Natural killer cell (primary cell): Measurements from ENCODE around the gene MOB2. TPM values are rescaled to one million over a fixed set of nuclear protein-coding genes. Genes with fewer than 3 reads are reported as not detected.

Experiments used
- ATAC-seq, 3 donors: fragments of 150-1000 bp in 2 of 3; fragments of 200-7000 bp in 1 of 3; cut with Tn5 transposase; 1 replicate in 1 of 3; 2 replicates in 2 of 3; pipeline ENCODE4 v1.10.0; 2021; ENCODE audit warnings: mild to moderate bottlenecking in 2 of 3, moderate library complexity in 2 of 3
- DNase-seq, 2 donors: peaks; one replicate each; pipeline versions ENCODE4 v3.0.0 to v3.0.0-alpha.2; 2013 to 2021; ENCODE audit warnings: mixed read lengths in 1 of 2
- H3K27ac ChIP-seq: one replicate; pipeline ENCODE4 v1.5.1; 2013; ENCODE audit warnings: mild to moderate bottlenecking, low read length
- H3K27me3 ChIP-seq: one replicate; pipeline ENCODE4 v1.6.1; 2013; ENCODE audit warnings: low read length; ENCODE audit not compliant: control insufficient read depth, insufficient read depth
- H3K36me3 ChIP-seq: one replicate; pipeline ENCODE4 v1.6.1; 2013; ENCODE audit warnings: low read length; ENCODE audit not compliant: control insufficient read depth, insufficient read depth
- H3K4me1 ChIP-seq: one replicate; pipeline ENCODE4 v1.6.1; 2013; ENCODE audit warnings: low read length; ENCODE audit not compliant: control insufficient read depth, insufficient read depth
- H3K4me3 ChIP-seq: one replicate; pipeline ENCODE4 v1.5.1; 2013; ENCODE audit warnings: low read length
- H3K9me3 ChIP-seq: one replicate; pipeline ENCODE4 v1.6.1; 2013; ENCODE audit warnings: low read length; ENCODE audit not compliant: control insufficient read depth, insufficient read depth
- H3K27ac Mint-ChIP-seq, 2 donors: one replicate each; pipeline ENCODE4 v1.8.0; 2022; ENCODE audit warnings: mild to moderate bottlenecking in 2 of 2, mixed read lengths in 2 of 2, moderate library complexity in 1 of 2
- H3K27me3 Mint-ChIP-seq, 2 donors: one replicate each; pipeline ENCODE4 v1.8.0; 2022; ENCODE audit warnings: low read depth in 2 of 2, mixed read lengths in 2 of 2
- H3K36me3 Mint-ChIP-seq: one replicate; pipeline ENCODE4 v1.8.0; 2022; ENCODE audit warnings: mixed read lengths
- H3K4me1 Mint-ChIP-seq, 2 donors: one replicate each; pipeline ENCODE4 v1.8.0; 2022; ENCODE audit warnings: mixed read lengths in 2 of 2
- H3K4me3 Mint-ChIP-seq: one replicate; pipeline ENCODE4 v1.8.0; 2022; ENCODE audit warnings: mild to moderate bottlenecking, moderate library complexity, mixed read lengths
- H3K9me3 Mint-ChIP-seq, 2 donors: one replicate each; pipeline ENCODE4 v1.8.0; 2022; ENCODE audit warnings: mixed read lengths in 2 of 2
- CTCF ChIP-seq: fragments of 200-600 bp; IDR thresholded peaks from one replicate; pipeline ENCODE4 v1.8.0; 2022; ENCODE audit warnings: antibody characterized with exemption
- WGBS: methylation state at CpG from one replicate; pipeline ENCODE4 v1.1.7; 2013; ENCODE audit warnings: missing lambda C conversion rate; ENCODE audit not compliant: insufficient coverage; 5-methylcytosine and 5-hydroxymethylcytosine counted together
- intact Hi-C: fragments of 100-400 bp; cut with micrococcal nuclease; formaldehyde crosslinking; loops from one replicate; pipeline ENCODE4 v1.14.2; 2022
- total RNA-seq, 4 donors: library from RNA; stranded (reverse); fragments of 120-200 nt in 1 of 4; gene quantifications; one replicate each; pipeline versions ENCODE4 v1.2.3 to v1.2.4, GENCODE V29; 2013 to 2022

Gene MOB2
- total RNA-seq, 3 donors from 2014 or later (not counting 1 experiment from before 2014, with no cell fraction given), result 61.9 to 79.6 (median 78.5) TPM

DNA sequence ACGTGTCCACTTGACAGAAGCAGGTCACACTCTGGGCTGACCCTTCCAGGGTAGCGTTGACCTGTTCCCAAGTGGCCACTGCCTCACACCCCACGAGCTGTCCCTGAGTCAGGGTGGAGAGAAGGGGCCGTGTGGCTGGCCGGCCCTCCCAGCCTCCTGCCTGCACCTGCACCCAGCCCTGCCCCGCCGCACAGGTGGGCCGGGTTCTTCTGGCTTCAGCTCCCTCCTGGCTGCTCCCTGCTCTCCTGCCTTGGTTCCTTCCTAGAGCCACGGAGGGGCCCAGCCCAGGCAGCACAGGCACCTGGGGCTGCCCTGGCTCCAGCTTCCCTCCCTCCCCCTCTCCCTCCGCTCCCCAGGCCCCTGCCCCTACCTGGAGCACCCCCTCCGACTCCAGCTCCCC lies 42.3 kb downstream of the MOB2 start:
- Mint-ChIP-seq H3K27ac (no peak overlapping the region), H3K4me1 (no peaks in the 10 kb centered on the region), H3K36me3 (no peaks in the 10 kb centered on the region), H3K9me3 (no peaks in the 10 kb centered on the region), H3K4me3 (no peak overlapping the region), H3K27me3 (no peaks in the 10 kb centered on the region)
- ATAC-seq (no peak), DNase-seq (no peak)
- 85% methylated on average over 9 of the region's 11 CpGs for WGBS
- H3K4me3 ChIP-seq, result no peak overlapping the region
- no peaks in the 10 kb centered on the region for H3K36me3 ChIP-seq
- no peaks in the 10 kb centered on the region for H3K27me3 ChIP-seq
- no peak for TF ChIP-seq CTCF
- H3K9me3 ChIP-seq, result no peaks in the 10 kb centered on the region
- H3K27ac ChIP-seq, result no peak overlapping the region
- H3K4me1 ChIP-seq, result no peaks in the 10 kb centered on the region
- intact Hi-C loops, result no loop called here

- intact Hi-C loops, result no loop called here
- no peak overlapping the region for H3K27ac Mint-ChIP-seq
- ATAC-seq (no peak), DNase-seq (no peak)
- no peak overlapping the region for H3K27ac ChIP-seq
- no peaks in the 10 kb centered on the region for H3K36me3 Mint-ChIP-seq
- no peaks in the 10 kb centered on the region for H3K4me1 Mint-ChIP-seq
- H3K27me3 ChIP-seq, result no peaks in the 10 kb centered on the region
- H3K4me1 ChIP-seq, result no peaks in the 10 kb centered on the region
- no peaks in the 10 kb centered on the region for H3K9me3 ChIP-seq
- no peak overlapping the region for H3K4me3 Mint-ChIP-seq
- WGBS, result 81% methylated on average over 9 of the region's 9 CpGs
- no peak overlapping the region for H3K4me3 ChIP-seq
- no peaks in the 10 kb centered on the region for H3K9me3 Mint-ChIP-seq
- TF ChIP-seq CTCF, result no peak
- H3K27me3 Mint-ChIP-seq, result no peaks in the 10 kb centered on the region
- no peaks in the 10 kb centered on the region for H3K36me3 ChIP-seq
These were observed 42.8 kb downstream of the MOB2 start for GRCh38 chr11:1443737-1444136.

- Mint-ChIP-seq H3K4me3 (no peak overlapping the region), H3K4me1 (no peaks in the 10 kb centered on the region), H3K27ac (no peak overlapping the region), H3K36me3 (no peaks in the 10 kb centered on the region), H3K9me3 (no peaks in the 10 kb centered on the region), H3K27me3 (no peaks in the 10 kb centered on the region)
- H3K27me3 ChIP-seq, result no peaks in the 10 kb centered on the region
- H3K9me3 ChIP-seq, result no peaks in the 10 kb centered on the region
- ATAC-seq (no peak), DNase-seq (no peak)
- no peak overlapping the region for H3K27ac ChIP-seq
- H3K4me3 ChIP-seq, result no peak overlapping the region
- WGBS, result 85% methylated on average over 28 of the region's 28 CpGs
- intact Hi-C loops, result no loop called here
- H3K36me3 ChIP-seq, result no peaks in the 10 kb centered on the region
- no peaks in the 10 kb centered on the region for H3K4me1 ChIP-seq
- no peak for TF ChIP-seq CTCF
These were observed 43.7 kb downstream of the MOB2 start for GRCh38 chr11:1442807-1443366.

DNA sequence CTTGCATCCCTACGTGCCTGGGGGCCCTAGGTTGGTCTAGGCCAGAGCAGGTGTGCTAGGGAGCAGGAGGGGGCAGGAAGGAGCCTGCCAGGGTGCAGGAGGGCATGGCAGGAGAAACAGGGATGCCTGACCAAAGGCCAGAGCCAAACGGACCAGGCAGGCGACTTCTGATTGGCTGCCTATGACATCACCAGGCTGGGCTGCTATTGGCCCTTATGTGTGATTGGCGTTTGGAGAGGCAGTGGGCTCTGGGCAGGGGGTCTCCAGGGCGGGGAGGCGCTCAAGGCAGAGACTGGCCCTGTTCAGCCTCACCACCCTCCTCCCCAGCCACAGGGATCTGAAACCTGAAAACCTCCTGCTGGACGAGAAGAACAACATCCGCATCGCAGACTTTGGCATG lies 44.4 kb downstream of the MOB2 start:
- no peak overlapping the region for H3K27ac Mint-ChIP-seq
- H3K36me3 Mint-ChIP-seq, result no peaks in the 10 kb centered on the region
- no peaks in the 10 kb centered on the region for H3K9me3 ChIP-seq
- H3K36me3 ChIP-seq, result no peaks in the 10 kb centered on the region
- H3K27me3 Mint-ChIP-seq, result no peaks in the 10 kb centered on the region
- intact Hi-C loops, result no loop called here
- no peaks in the 10 kb centered on the region for H3K9me3 Mint-ChIP-seq
- H3K4me3 ChIP-seq, result no peak overlapping the region
- no peaks in the 10 kb centered on the region for H3K27me3 ChIP-seq
- no peaks in the 10 kb centered on the region for H3K4me1 ChIP-seq
- 73% methylated on average over 9 of the region's 9 CpGs for WGBS
- no peak overlapping the region for H3K27ac ChIP-seq
- ATAC-seq (no peak), DNase-seq (no peak)
- H3K4me1 Mint-ChIP-seq, result no peaks in the 10 kb centered on the region
- no peak for TF ChIP-seq CTCF
- no peak overlapping the region for H3K4me3 Mint-ChIP-seq
